ENCODE measurements around the gene TSHR.

Gene TSHR

DNA sequence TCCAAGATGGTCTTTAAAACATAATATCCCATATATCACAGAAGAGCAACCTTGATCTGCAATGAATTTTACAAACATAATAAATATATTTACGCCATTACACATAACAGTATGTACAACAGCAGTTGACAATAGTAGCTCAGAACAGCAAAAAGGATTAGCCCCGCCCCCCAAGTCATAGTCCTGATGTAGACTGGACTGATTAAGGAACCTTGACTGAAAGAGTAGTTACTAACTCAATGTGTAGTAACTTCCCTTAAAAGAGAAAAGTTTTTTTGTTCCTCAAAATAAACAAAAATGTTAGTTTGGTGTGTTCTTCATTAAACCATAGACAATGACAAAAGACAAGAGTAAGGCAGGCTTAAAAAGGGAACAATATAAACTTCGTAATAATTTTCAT lies 220.8 kb downstream of the TSHR start:
- Histone ChIP-seq H3K27ac (ENCODE audit: low read depth in 2 of 2, low read length in 2 of 2) (no peak overlapping the region), H3K36me3 (ENCODE audit: control insufficient read depth in 2 of 2, insufficient read depth in 2 of 2, low read length in 2 of 2) (peaks cover 0 to 2% of the 10 kb centered on the region in 2 donors), H3K27me3 (ENCODE audit: control insufficient read depth in 2 of 2, insufficient read depth in 2 of 2, low read length in 2 of 2) (no peaks in the 10 kb centered on the region), H3K9ac (ENCODE audit: low read depth in 1 of 2, low read length in 2 of 2) (no peak overlapping the region), H3K9me3 (ENCODE audit: control insufficient read depth in 2 of 2, low read length in 2 of 2) (no peaks in the 10 kb centered on the region), H3K4me1 (ENCODE audit: control insufficient read depth in 2 of 2, insufficient read depth in 2 of 2, low read length in 2 of 2) (no peaks in the 10 kb centered on the region), H3K4me3 (ENCODE audit: low read length in 2 of 2) (no peak overlapping the region)

DNA sequence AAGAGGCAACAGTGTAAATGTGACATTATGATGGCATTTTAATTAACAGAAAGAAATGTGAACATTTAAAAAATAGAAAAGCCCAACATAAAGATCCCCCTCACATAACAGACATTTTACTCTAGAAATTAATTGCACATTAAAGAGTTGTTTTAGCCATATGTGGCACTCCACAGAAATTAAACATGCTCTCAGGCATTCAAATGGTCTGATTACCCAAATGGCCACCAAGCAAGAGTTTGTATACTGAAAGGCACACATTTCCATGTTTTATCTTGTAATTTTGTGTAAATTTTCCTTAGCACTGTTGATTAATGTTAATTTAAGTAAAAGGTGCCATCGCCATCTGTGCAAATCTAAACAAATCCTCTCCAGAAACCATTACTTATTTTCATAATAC lies 221.8 kb downstream of the TSHR start:
- Histone ChIP-seq H3K4me3 (ENCODE audit: low read length in 2 of 2) (peak overlapping the region; percentile 36 to 45), H3K36me3 (ENCODE audit: control insufficient read depth in 2 of 2, insufficient read depth in 2 of 2, low read length in 2 of 2) (peaks cover 2% of the 10 kb centered on the region in 2 donors), H3K9ac (ENCODE audit: low read depth in 1 of 2, low read length in 2 of 2) (peak overlapping the region in 1 of 2 donors; percentile 24), H3K4me1 (ENCODE audit: control insufficient read depth in 2 of 2, insufficient read depth in 2 of 2, low read length in 2 of 2) (no peaks in the 10 kb centered on the region), H3K9me3 (ENCODE audit: control insufficient read depth in 2 of 2, low read length in 2 of 2) (no peaks in the 10 kb centered on the region), H3K27ac (ENCODE audit: low read depth in 2 of 2, low read length in 2 of 2) (peak overlapping the region; percentile 2 to 25), H3K27me3 (ENCODE audit: control insufficient read depth in 2 of 2, insufficient read depth in 2 of 2, low read length in 2 of 2) (no peaks in the 10 kb centered on the region)

DNA sequence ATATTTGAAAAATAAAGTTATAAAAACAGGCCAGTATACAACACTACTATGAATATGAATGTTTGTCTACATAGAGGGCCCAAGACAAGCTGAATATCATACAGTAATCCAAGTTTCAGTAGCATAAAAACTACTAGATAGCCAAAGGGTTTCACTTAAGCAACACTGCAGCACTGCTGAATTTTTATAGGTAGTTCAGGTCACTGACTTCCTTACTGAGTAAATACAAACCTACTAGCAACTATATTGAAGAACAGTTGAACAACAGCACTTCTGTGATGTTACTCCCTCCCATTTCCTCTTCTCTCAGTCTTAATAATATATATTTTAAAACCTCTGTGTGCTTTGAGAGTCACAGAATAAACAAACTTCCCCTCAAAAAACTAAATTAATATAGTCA lies 222.6 kb downstream of the TSHR start:
- Histone ChIP-seq H3K27ac (ENCODE audit: low read depth in 2 of 2, low read length in 2 of 2) (peak overlapping the region in 1 of 2 donors; percentile 18), H3K9ac (ENCODE audit: low read depth in 1 of 2, low read length in 2 of 2) (no peak overlapping the region), H3K4me3 (ENCODE audit: low read length in 2 of 2) (no peak overlapping the region), H3K27me3 (ENCODE audit: control insufficient read depth in 2 of 2, insufficient read depth in 2 of 2, low read length in 2 of 2) (no peaks in the 10 kb centered on the region), H3K36me3 (ENCODE audit: control insufficient read depth in 2 of 2, insufficient read depth in 2 of 2, low read length in 2 of 2) (peaks cover 2 to 3% of the 10 kb centered on the region in 2 donors), H3K4me1 (ENCODE audit: control insufficient read depth in 2 of 2, insufficient read depth in 2 of 2, low read length in 2 of 2) (no peaks in the 10 kb centered on the region), H3K9me3 (ENCODE audit: control insufficient read depth in 2 of 2, low read length in 2 of 2) (no peaks in the 10 kb centered on the region)

DNA sequence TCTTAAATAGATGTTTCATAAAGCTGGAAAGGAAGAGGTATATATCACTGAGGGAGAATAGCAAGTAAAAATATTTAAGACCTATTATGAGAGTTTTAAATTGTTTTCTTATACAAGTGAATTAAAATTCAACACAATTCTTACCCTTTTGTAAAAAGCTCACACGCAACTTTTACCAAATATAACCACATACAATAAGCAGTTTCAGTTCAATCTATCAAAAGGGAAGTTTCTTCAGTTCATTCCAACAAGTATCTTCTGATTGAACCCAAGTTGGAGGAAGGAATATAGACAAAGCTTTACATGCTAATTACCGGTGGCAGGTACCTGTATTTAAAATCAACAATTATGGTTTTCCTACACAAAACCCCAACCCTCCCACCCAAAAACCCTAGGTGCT lies 224.2 kb downstream of the TSHR start:
- Histone ChIP-seq H3K36me3 (ENCODE audit: control insufficient read depth in 2 of 2, insufficient read depth in 2 of 2, low read length in 2 of 2) (peaks cover 5 to 8% of the 10 kb centered on the region in 2 donors), H3K9me3 (ENCODE audit: control insufficient read depth in 2 of 2, low read length in 2 of 2) (no peaks in the 10 kb centered on the region), H3K27me3 (ENCODE audit: control insufficient read depth in 2 of 2, insufficient read depth in 2 of 2, low read length in 2 of 2) (no peaks in the 10 kb centered on the region), H3K4me3 (ENCODE audit: low read length in 2 of 2) (no peak overlapping the region), H3K4me1 (ENCODE audit: control insufficient read depth in 2 of 2, insufficient read depth in 2 of 2, low read length in 2 of 2) (no peaks in the 10 kb centered on the region), H3K27ac (ENCODE audit: low read depth in 2 of 2, low read length in 2 of 2) (no peak overlapping the region), H3K9ac (ENCODE audit: low read depth in 1 of 2, low read length in 2 of 2) (no peak overlapping the region)

DNA sequence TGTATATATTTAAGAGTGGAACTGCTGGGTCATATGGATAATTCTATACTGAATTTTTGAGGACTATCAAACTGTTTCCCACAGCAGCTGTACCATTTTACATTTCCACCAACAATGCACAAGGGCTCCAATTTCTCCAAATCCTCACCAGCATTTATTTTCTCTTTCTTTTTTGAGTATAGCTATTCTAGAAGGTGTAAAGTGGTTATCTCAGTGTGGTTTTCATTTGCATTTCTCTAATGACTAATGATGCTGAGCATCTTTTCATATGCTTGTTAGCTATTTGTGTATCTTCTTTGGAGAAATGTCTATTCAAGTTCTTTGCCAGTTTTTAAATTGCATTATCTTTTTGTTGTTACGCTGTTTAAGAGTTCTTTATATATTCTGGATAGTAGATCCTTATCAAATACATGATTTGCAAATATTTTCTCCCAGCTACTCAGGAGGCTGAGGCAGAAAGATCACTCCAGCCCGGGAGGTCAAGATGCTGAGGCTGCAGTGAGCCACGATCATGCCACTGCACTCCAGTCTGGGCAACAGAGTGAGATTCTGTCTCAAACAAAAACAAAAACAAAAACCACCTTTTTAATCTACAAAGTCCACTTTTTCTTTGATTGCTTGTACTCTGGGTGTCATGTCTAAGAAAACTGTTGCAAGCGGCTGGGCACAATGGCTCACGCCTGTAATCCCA lies 232.6 kb downstream of the TSHR start:
- no peak overlapping the region for H3K9ac ChIP-seq (ENCODE audit: low read depth in 1 of 2, low read length in 2 of 2)
- peaks cover 28 to 29% of the 10 kb centered on the region in 2 donors for H3K36me3 ChIP-seq (ENCODE audit: control insufficient read depth in 2 of 2, insufficient read depth in 2 of 2, low read length in 2 of 2)
- no peak overlapping the region for H3K27ac ChIP-seq (ENCODE audit: low read depth in 2 of 2, low read length in 2 of 2)
- no peaks in the 10 kb centered on the region for H3K9me3 ChIP-seq (ENCODE audit: control insufficient read depth in 2 of 2, low read length in 2 of 2)
- H3K27me3 ChIP-seq (ENCODE audit: control insufficient read depth in 2 of 2, insufficient read depth in 2 of 2, low read length in 2 of 2) = no peaks in the 10 kb centered on the region
- H3K4me1 ChIP-seq (ENCODE audit: control insufficient read depth in 2 of 2, insufficient read depth in 2 of 2, low read length in 2 of 2) = no peaks in the 10 kb centered on the region
- H3K4me3 ChIP-seq (ENCODE audit: low read length in 2 of 2) = no peak overlapping the region

DNA sequence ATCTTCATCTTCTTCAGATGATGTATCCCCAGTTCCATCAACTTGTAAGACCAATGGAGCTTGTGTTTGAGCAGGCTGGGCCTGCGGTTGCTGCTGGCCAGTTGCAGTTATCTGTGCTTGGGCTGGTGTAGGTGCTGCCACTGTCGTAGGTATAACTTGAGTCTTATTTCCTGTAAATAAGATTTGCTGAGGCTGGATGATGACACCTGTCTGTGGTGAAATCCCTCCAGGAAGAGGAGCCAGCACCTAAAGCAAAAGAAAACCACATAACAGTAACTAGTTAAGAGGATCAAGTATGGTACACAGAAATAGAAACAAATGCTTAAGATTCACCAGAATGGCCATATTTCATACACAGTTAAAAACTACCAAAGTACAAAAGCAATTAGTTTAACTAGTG lies 237.2 kb downstream of the TSHR start:
- Histone ChIP-seq H3K9ac (ENCODE audit: low read depth in 1 of 2, low read length in 2 of 2) (no peak overlapping the region), H3K36me3 (ENCODE audit: control insufficient read depth in 2 of 2, insufficient read depth in 2 of 2, low read length in 2 of 2) (peaks cover 40 to 47% of the 10 kb centered on the region in 2 donors), H3K4me3 (ENCODE audit: low read length in 2 of 2) (no peak overlapping the region), H3K9me3 (ENCODE audit: control insufficient read depth in 2 of 2, low read length in 2 of 2) (no peaks in the 10 kb centered on the region), H3K4me1 (ENCODE audit: control insufficient read depth in 2 of 2, insufficient read depth in 2 of 2, low read length in 2 of 2) (no peaks in the 10 kb centered on the region), H3K27me3 (ENCODE audit: control insufficient read depth in 2 of 2, insufficient read depth in 2 of 2, low read length in 2 of 2) (no peaks in the 10 kb centered on the region), H3K27ac (ENCODE audit: low read depth in 2 of 2, low read length in 2 of 2) (no peak overlapping the region)

DNA sequence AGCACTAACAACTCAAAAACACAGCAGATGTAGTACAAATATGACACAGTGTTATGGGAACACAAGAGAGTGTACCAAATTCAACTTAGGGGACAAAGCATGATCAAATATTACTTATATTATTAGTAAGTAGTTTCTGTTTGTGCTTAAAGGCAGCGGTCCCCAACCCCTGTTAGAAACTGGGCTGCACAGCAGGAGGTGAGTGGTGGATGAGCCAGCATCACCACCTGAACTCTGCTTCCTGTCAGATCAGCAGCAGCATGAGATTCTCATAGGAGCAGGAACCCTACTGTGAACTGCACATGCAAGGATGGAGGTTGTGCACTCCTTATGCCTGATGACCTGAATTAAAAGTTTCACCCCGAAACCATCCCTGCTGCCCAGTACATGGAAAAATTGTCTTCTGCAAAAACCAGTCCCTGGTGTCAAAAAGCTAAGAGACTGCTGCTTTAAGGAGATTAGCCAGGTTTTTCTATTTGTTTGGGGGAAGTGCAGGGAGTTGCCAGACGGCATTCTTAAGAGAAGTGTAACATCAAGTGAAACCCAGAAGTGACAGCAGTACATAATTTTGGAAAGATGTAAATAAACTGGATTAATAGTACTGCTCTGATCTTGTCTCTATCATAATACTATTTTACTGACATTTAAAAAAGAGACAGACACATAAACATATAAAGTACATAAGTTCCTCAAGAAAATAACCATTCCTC lies 238.7 kb downstream of the TSHR start:
- H3K9ac ChIP-seq (ENCODE audit: low read depth in 1 of 2, low read length in 2 of 2) = no peak overlapping the region
- peaks cover 39 to 50% of the 10 kb centered on the region in 2 donors for H3K36me3 ChIP-seq (ENCODE audit: control insufficient read depth in 2 of 2, insufficient read depth in 2 of 2, low read length in 2 of 2)
- H3K4me3 ChIP-seq (ENCODE audit: low read length in 2 of 2) = no peak overlapping the region
- H3K27ac ChIP-seq (ENCODE audit: low read depth in 2 of 2, low read length in 2 of 2) = no peak overlapping the region
- H3K9me3 ChIP-seq (ENCODE audit: control insufficient read depth in 2 of 2, low read length in 2 of 2) = no peaks in the 10 kb centered on the region
- no peaks in the 10 kb centered on the region for H3K4me1 ChIP-seq (ENCODE audit: control insufficient read depth in 2 of 2, insufficient read depth in 2 of 2, low read length in 2 of 2)
- no peaks in the 10 kb centered on the region for H3K27me3 ChIP-seq (ENCODE audit: control insufficient read depth in 2 of 2, insufficient read depth in 2 of 2, low read length in 2 of 2)

Data from mucosa of rectum (tissue), 2 donors.